GM19240 (cell line): ENCODE measurements around the gene PRLR.

Source experiments
- DNase-seq: peaks from one replicate; pipeline ENCODE4 v3.0.0; 2011; ENCODE audit warnings: low spot score; ENCODE audit not compliant: insufficient read length

PRLR gene

GRCh38 chr5:35161652-35162273 lies 68.5 kb downstream of the PRLR start:
- no peak for DNase-seq

- DNase-seq = no peak
Observed at GRCh38 chr5:35160486-35161116, 69.7 kb downstream of the PRLR start.

- DNase-seq = no peak
Observed at GRCh38 chr5:35159370-35159742, 70.9 kb downstream of the PRLR start.

GRCh38 chr5:35158622-35159369 lies 71.5 kb downstream of the PRLR start:
- no peak for DNase-seq

- DNase-seq = no peak
Observed at GRCh38 chr5:35158204-35158603, 72.1 kb downstream of the PRLR start.

GRCh38 chr5:35153375-35153932 lies 76.8 kb downstream of the PRLR start:
- DNase-seq = no peak

- no peak for DNase-seq
Observed at GRCh38 chr5:35152733-35153132, 77.6 kb downstream of the PRLR start.

GRCh38 chr5:35151146-35151920 lies 79.0 kb downstream of the PRLR start:
- no peak for DNase-seq

- no peak for DNase-seq
Observed at GRCh38 chr5:35149041-35149440, 81.2 kb downstream of the PRLR start.

GRCh38 chr5:35146406-35146805 lies 83.9 kb downstream of the PRLR start:
- DNase-seq = no peak

- no peak for DNase-seq
Observed at GRCh38 chr5:35145691-35146317, 84.5 kb downstream of the PRLR start.

- DNase-seq = no peak
Observed at GRCh38 chr5:35145012-35145411, 85.3 kb downstream of the PRLR start.

GRCh38 chr5:35143841-35144240 lies 86.4 kb downstream of the PRLR start:
- DNase-seq = no peak

- DNase-seq = no peak
Observed at GRCh38 chr5:35141739-35142138, 88.5 kb downstream of the PRLR start.

- no peak for DNase-seq
Observed at GRCh38 chr5:35138232-35138631, 92.1 kb downstream of the PRLR start.

GRCh38 chr5:35136386-35136785 lies 93.9 kb downstream of the PRLR start:
- DNase-seq = no peak

- DNase-seq = no peak
Observed at GRCh38 chr5:35135239-35135700, 95.0 kb downstream of the PRLR start.

GRCh38 chr5:35134278-35135030 lies 95.8 kb downstream of the PRLR start:
- no peak for DNase-seq

- DNase-seq = no peak
Observed at GRCh38 chr5:35133186-35133585, 97.1 kb downstream of the PRLR start.

GRCh38 chr5:35131723-35132122 lies 98.6 kb downstream of the PRLR start:
- DNase-seq = no peak
